B cell (primary cell): Measurements from ENCODE around the gene PAX2. TPM values are rescaled to one million over a fixed set of nuclear protein-coding genes. Genes with fewer than 3 reads are reported as not detected.

Experiments
- ATAC-seq: fragments of 200-7000 bp; cut with Tn5 transposase; one replicate; pipeline ENCODE4 v1.10.0; 2021; ENCODE audit warnings: low read depth, mild to moderate bottlenecking, moderate number of reproducible peaks, moderate library complexity
- CTCF ChIA-PET: fragments of 350-600 bp; sonication (Branson Sonifier 250); formaldehyde crosslinking; loops from one replicate; lab custom pipeline; 2021; ENCODE audit warnings: antibody characterized with exemption, inconsistent platforms; lab: Charles Lee
- POLR2A ChIA-PET: fragments of 350-600 bp; sonication (Branson Sonifier 250); formaldehyde crosslinking; loops from one replicate; lab custom pipeline; 2021; ENCODE audit warnings: antibody characterized with exemption; lab: Charles Lee
- DNase-seq: peaks from one replicate; pipeline ENCODE4 v3.0.0; 2013
- H2AFZ ChIP-seq: 2 replicates; pipeline ENCODE4 v1.6.1; 2012; ENCODE audit warnings: mild to moderate bottlenecking, low read depth, low read length; ENCODE audit not compliant: insufficient read depth, poor library complexity, severe bottlenecking
- H3K27ac ChIP-seq, 2 donors: 1 replicate in 1 of 2; 2 replicates in 1 of 2; pipeline ENCODE4 v1.5.1; 2012 to 2013; ENCODE audit warnings: low read length in 2 of 2, mild to moderate bottlenecking in 2 of 2, moderate library complexity in 1 of 2
- H3K27me3 ChIP-seq, 4 experiments: fragments of 200-600 bp in 1 of 4; sonication (generic) in 1 of 4; replicated peaks in 1 of 4; 1 replicate in 2 of 4; 2 replicates in 2 of 4; pipeline versions ENCODE4 v1.6.1 to v1.7.0; 2013 to 2016; ENCODE audit warnings: low read length in 3 of 4, mild to moderate bottlenecking in 2 of 4, mixed read lengths in 1 of 4, moderate library complexity in 1 of 4; ENCODE audit not compliant: insufficient read depth in 4 of 4, control insufficient read depth in 3 of 4; ENCODE audit errors: control extremely low read depth in 1 of 4
- H3K36me3 ChIP-seq, 2 experiments: replicated peaks in 1 of 2; 1 replicate in 1 of 2; 2 replicates in 1 of 2; pipeline versions ENCODE4 v1.6.1 to v1.7.1; 2013; ENCODE audit warnings: low read length in 1 of 2; ENCODE audit not compliant: insufficient read depth in 2 of 2, control insufficient read depth in 1 of 2; ENCODE audit errors: control extremely low read depth in 1 of 2, extremely low read depth in 1 of 2
- H3K4me1 ChIP-seq, 2 donors: fragments of 200-600 bp in 1 of 2; sonication (generic) in 1 of 2; 1 replicate in 1 of 2; 2 replicates in 1 of 2; pipeline versions ENCODE4 v1.5.1 to v1.6.1; 2013 to 2017; ENCODE audit warnings: low read length in 2 of 2; ENCODE audit not compliant: control insufficient read depth in 2 of 2, insufficient read depth in 2 of 2
- H3K4me2 ChIP-seq: replicated peaks from 2 replicates; pipeline ENCODE3; 2012; ENCODE audit warnings: mild to moderate bottlenecking, low read depth, low read length; ENCODE audit not compliant: poor library complexity, severe bottlenecking
- H3K4me3 ChIP-seq, 5 experiments: fragments of 200-600 bp in 1 of 5; sonication (generic) in 1 of 5; 1 replicate in 3 of 5; 2 replicates in 2 of 5; pipeline versions ENCODE4 v1.5.1 to v1.7.0; 2011 to 2016; ENCODE audit warnings: low read length in 4 of 5, mild to moderate bottlenecking in 4 of 5, low read depth in 2 of 5, control low read depth in 1 of 5, moderate library complexity in 1 of 5; ENCODE audit not compliant: insufficient read depth in 1 of 5; ENCODE audit errors: control extremely low read depth in 1 of 5, extremely low read depth in 1 of 5
- H3K79me2 ChIP-seq: fragments of 200-600 bp; sonication (generic); one replicate; pipeline ENCODE4 v1.6.0; 2016; ENCODE audit warnings: low read length; ENCODE audit not compliant: control insufficient read depth, insufficient read depth
- H3K9ac ChIP-seq: fragments of 200-600 bp; sonication (generic); 2 replicates; pipeline ENCODE4 v1.6.1; 2017; ENCODE audit warnings: mild to moderate bottlenecking, low read length, moderate library complexity
- H3K9me3 ChIP-seq, 3 donors: one replicate each; pipeline versions ENCODE4 v1.6.1 to v1.7.1; 2013; ENCODE audit warnings: low read length in 2 of 3; ENCODE audit not compliant: control insufficient read depth in 2 of 3, insufficient read depth in 1 of 3; ENCODE audit errors: control extremely low read depth in 1 of 3
- H4K20me1 ChIP-seq: 2 replicates; pipeline ENCODE4 v1.6.0; 2012; ENCODE audit warnings: mild to moderate bottlenecking, low read length; ENCODE audit not compliant: insufficient read depth, control insufficient read depth, poor library complexity, severe bottlenecking
- H3K27ac Mint-ChIP-seq: one replicate; pipeline ENCODE4 v1.8.0; 2021; ENCODE audit warnings: mixed read lengths
- H3K27me3 Mint-ChIP-seq: one replicate; pipeline ENCODE4 v1.8.0; 2021; ENCODE audit warnings: mixed read lengths
- H3K4me1 Mint-ChIP-seq: one replicate; pipeline ENCODE4 v1.8.0; 2021; ENCODE audit warnings: mixed read lengths
- H3K4me3 Mint-ChIP-seq: one replicate; pipeline ENCODE4 v1.8.0; 2021; ENCODE audit warnings: mixed read lengths
- H3K9me3 Mint-ChIP-seq: one replicate; pipeline ENCODE4 v1.8.0; 2022; ENCODE audit warnings: mixed read lengths; ENCODE audit not compliant: insufficient read depth
- EZH2 ChIP-seq: IDR thresholded peaks from 2 replicates; pipeline ENCODE4 v1.6.1; 2012; ENCODE audit warnings: borderline replicate concordance, low read depth, mild to moderate bottlenecking, moderate library complexity, low read length; ENCODE audit not compliant: insufficient read depth, poor library complexity, severe bottlenecking
- WGBS: methylation state at CpG from one replicate; pipeline ENCODE4 v1.1.5; 2013; ENCODE audit warnings: missing lambda C conversion rate; ENCODE audit not compliant: insufficient coverage; 5-methylcytosine and 5-hydroxymethylcytosine counted together
- intact Hi-C: fragments of 100-400 bp; cut with micrococcal nuclease; formaldehyde crosslinking; loops from one replicate; pipeline ENCODE4 v1.10.0; 2022
- polyA plus RNA-seq: library from polyadenylated mRNA; depleted of rRNA; stranded (reverse); fragments of >200 nt; gene quantifications from 2 replicates; pipeline ENCODE4 v1.2.3, GENCODE V29; 2012
- total RNA-seq, 2 donors: library from RNA; stranded (reverse); fragments of 120-200 nt in 1 of 2; gene quantifications; 1 replicate in 1 of 2; 2 replicates in 1 of 2; pipeline versions ENCODE4 v1.2.3 to v1.2.4, GENCODE V29; 2013 to 2022
- TF ChIP-seq, protein P1 (sequence below): fragments of 200-600 bp; IDR thresholded peaks from one replicate; pipeline ENCODE4 v1.8.0; 2022; ENCODE audit warnings: antibody characterized with exemption, mild to moderate bottlenecking

Gene PAX2
- total and polyA plus RNA-seq, 2 donors (not counting 1 experiment from before 2014, with no cell fraction given), result 0.12 TPM; not detected in 1

DNA sequence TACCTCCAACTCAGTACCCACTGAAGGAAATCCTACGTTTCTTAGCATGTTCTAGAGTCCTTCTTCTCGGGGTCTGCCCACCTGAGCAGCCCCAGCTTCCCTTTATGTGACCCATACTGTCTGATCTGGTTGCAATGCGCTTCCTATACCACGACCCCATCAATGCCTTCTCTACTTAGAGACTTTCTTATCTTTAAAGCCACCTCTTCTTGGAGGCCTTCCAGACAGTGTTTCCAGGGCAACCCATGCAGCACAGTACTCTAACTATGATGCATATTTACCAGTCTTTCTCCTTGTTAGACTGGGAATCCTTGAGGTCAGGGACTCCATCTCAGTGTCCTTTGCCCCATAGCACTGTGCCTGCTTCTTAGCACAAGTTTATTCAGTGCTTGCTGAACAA is 112.9 kb downstream of the PAX2 start:
- TF ChIP-seq EZH2, result no peak
- TF ChIP-seq, protein P1, sequence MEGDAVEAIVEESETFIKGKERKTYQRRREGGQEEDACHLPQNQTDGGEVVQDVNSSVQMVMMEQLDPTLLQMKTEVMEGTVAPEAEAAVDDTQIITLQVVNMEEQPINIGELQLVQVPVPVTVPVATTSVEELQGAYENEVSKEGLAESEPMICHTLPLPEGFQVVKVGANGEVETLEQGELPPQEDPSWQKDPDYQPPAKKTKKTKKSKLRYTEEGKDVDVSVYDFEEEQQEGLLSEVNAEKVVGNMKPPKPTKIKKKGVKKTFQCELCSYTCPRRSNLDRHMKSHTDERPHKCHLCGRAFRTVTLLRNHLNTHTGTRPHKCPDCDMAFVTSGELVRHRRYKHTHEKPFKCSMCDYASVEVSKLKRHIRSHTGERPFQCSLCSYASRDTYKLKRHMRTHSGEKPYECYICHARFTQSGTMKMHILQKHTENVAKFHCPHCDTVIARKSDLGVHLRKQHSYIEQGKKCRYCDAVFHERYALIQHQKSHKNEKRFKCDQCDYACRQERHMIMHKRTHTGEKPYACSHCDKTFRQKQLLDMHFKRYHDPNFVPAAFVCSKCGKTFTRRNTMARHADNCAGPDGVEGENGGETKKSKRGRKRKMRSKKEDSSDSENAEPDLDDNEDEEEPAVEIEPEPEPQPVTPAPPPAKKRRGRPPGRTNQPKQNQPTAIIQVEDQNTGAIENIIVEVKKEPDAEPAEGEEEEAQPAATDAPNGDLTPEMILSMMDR, result no peak
- POLR2A ChIA-PET, result no interaction called here
- no peak overlapping the region for H3K4me2 ChIP-seq
- no peak overlapping the region for H2AFZ ChIP-seq
- DNase-seq (no peak), ATAC-seq (no peak)
- no peak overlapping the region for H3K4me3 ChIP-seq
- Mint-ChIP-seq H3K4me1 (no peaks in the 10 kb centered on the region), H3K27ac (no peak overlapping the region), H3K27me3 (peaks cover 60% of the 10 kb centered on the region), H3K9me3 (no peaks in the 10 kb centered on the region), H3K4me3 (no peak overlapping the region)
- no peaks in the 10 kb centered on the region for H4K20me1 ChIP-seq
- no peaks in the 10 kb centered on the region for H3K36me3 ChIP-seq
- no peaks in the 10 kb centered on the region for H3K79me2 ChIP-seq
- H3K9me3 ChIP-seq, result peaks cover 0 to 8% (median 2%) of the 10 kb centered on the region in 3 donors
- intact Hi-C loops, result no loop called here
- no peaks in the 10 kb centered on the region for H3K4me1 ChIP-seq
- 56% methylated on average over 4 of the region's 4 CpGs for WGBS
- peaks cover 0 to 36% (median 4%) of the 10 kb centered on the region in 4 experiments for H3K27me3 ChIP-seq
- H3K27ac ChIP-seq, result no peak overlapping the region
- H3K9ac ChIP-seq, result no peak overlapping the region
- CTCF ChIA-PET, result no interaction called here

DNA sequence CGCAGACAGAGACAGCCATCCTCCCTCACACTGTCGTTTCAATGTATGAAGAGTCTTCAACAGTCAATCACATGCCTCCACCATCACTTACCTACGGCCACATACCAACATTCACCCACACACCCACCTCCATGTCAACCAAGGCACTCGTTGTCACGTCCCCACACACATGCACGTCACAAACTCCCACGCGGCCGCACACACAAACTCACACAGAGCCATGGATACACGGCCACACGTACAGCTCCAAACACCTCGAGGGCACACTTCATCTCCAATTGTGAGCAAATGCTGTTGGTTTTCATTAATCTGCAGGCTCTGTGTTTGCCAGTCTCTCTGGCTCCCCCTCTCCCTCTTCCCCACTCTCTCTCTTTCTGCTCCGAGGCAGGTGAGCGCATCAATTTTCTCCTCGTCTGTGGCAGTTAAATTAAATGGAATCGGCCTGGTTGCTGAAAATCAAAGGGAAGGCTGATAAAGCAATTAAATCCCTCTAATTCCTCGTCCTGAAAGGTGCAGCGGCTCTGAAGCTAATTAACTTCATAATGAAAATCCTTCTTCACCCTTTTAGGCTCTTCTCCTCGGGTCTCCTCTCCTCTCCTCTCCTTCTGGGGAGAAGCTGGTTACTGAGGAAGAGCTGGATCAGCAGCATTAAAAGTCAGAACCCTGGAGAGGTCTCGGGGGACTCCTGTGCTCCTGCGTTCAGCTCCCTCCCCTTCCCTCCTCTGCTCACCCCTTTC is 113.5 kb downstream of the PAX2 start:
- Histone ChIP-seq H3K36me3 (no peaks in the 10 kb centered on the region), H3K4me1 (no peaks in the 10 kb centered on the region), H3K27ac (no peak overlapping the region), H3K4me2 (no peak overlapping the region), H3K27me3 (peaks cover 0 to 36% (median 4%) of the 10 kb centered on the region in 4 experiments), H3K9me3 (peaks cover 0 to 8% (median 2%) of the 10 kb centered on the region in 3 donors), H3K9ac (no peak overlapping the region), H4K20me1 (no peaks in the 10 kb centered on the region), H3K4me3 (no peak overlapping the region), H2AFZ (no peak overlapping the region), H3K79me2 (no peaks in the 10 kb centered on the region)
- H3K4me1 Mint-ChIP-seq, result no peaks in the 10 kb centered on the region
- no peak for TF ChIP-seq EZH2
- TF ChIP-seq, protein P1, result no peak
- H3K27me3 Mint-ChIP-seq, result peaks cover 59% of the 10 kb centered on the region
- intact Hi-C loops, result no loop called here
- POLR2A ChIA-PET, result no interaction called here
- WGBS, result 75% methylated on average over 16 of the region's 21 CpGs
- CTCF ChIA-PET, result interaction anchor here (0.7 to 0.8 kb wide), 2 partner anchors 12 to 182 kb away, joined by 3 read pairs; no protein-coding TSS in a partner anchor
- no peak overlapping the region for H3K27ac Mint-ChIP-seq
- H3K9me3 Mint-ChIP-seq, result no peaks in the 10 kb centered on the region
- DNase-seq (no peak), ATAC-seq (no peak)
- no peak overlapping the region for H3K4me3 Mint-ChIP-seq
